CD4-positive, alpha-beta T cell treated with Interleukin-2 at 100 ng/mL for 4 hours (primary cell): ENCODE data around the gene ADAM11.
"Not testable (repeated sequence)": the region's sequence is repeated elsewhere in the genome, so short reads cannot be mapped to it uniquely, and the experiment has no call there.

Experiments
- DNase-seq: peaks from one replicate; pipeline ENCODE4 v3.0.0-alpha.2; 2020; ENCODE audit warnings: low spot score

ADAM11 gene

DNA sequence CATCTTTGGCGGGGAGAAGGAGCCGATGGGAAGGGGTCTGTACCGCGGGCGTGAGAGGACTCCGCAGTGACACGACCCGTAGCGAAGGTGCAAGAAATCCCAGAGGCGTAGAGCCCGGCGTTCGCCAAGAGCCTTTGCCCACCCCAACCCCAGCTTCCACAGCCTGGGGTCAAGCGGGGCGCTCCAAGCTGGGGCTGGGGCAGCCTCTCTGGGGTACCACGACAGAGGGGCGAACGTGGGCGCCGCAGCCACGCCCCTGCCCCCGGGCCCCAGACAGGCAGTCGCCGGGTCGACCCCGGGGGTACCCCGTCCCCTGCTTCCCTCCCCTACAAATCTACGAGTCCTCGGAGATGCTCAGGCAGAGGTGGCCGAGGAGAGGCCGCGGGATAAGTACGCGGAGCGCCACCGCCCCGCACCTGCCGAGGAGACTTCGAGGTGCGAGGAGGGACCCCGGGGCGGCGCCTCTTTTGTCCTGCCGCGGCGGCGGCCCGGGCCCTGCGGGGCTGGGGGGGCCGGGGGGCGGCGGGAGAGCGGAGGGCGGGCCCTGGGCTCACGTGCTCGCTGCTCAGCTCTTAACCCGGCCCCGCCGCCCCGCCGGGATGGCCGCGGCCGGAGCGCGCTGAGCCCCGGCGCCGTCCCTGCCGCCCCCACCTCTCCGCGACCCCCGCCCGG, at the start of gene ADAM11:
ADAM11 (plus strand) TSS at position 575 of the 672 bp plus-strand sequence. CDS start 212 bp downstream, outside the sequence.
- no peak for DNase-seq

GRCh38 chr17:44719444-44719843, 39.3 kb upstream of the ADAM11 start:
- no peak for DNase-seq

GRCh38 chr17:44722254-44722653, 36.5 kb upstream of the ADAM11 start:
- DNase-seq, result no peak

DNA sequence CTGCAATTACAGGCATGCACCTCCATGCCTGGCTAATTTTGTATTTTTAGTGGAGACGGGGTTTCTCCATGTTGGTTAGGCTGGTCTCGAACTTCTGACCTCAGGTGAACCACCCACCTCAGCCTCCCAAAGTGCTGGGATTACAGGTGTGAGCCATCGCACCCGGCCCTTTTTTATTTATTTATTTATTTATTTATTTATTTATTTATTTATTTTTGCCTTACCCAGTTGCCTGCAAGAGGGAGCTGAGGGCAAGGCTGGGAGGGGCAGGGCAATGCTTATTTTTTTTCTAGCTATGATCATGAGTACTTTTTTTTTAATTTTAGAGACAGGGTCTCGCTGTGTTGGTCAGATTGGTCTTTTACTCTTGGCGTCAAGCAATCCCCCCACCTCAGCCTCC, 32.7 kb upstream of the ADAM11 start:
- not testable (repeated sequence) for DNase-seq

- DNase-seq, result no peak
These were observed 25.0 kb upstream of the ADAM11 start for GRCh38 chr17:44733753-44734152.

GRCh38 chr17:44734272-44734671, 24.5 kb upstream of the ADAM11 start:
- no peak for DNase-seq

DNA sequence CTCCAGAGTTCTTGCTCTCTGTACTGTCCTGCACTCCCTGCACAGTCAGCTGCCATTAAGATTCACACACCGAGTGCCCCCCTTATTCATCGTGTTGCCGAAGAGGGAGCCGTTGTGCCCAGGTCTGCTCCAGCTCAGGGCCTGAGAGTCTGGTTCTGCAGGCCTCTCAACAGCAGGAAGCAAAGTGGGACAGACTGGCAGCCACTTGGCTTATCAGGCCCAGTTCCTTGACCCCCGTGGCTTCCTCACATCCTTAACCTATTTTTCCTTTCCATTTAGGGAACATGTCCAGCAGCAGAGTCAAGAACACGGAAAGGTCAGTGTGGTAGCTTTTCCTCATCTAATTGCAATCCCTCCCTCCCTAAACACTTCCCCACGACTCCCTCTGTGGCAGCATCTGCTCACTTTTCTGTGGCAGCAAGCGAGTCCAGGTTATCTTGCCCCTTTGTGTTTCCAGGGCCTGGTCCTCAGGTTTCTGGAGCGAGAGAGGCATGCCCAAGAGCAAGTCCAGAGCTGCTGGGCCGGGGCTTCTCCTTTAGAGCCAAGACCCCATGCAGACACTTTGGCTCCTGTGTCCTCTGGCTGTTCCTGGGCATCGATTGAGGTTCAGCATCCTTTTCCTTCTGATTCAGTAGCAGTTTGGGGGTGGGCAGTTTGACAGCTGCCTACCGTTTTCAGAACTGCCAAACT, 22.1 kb upstream of the ADAM11 start:
- no peak for DNase-seq

GRCh38 chr17:44738214-44738906, 20.4 kb upstream of the ADAM11 start:
- DNase-seq, result no peak

DNA sequence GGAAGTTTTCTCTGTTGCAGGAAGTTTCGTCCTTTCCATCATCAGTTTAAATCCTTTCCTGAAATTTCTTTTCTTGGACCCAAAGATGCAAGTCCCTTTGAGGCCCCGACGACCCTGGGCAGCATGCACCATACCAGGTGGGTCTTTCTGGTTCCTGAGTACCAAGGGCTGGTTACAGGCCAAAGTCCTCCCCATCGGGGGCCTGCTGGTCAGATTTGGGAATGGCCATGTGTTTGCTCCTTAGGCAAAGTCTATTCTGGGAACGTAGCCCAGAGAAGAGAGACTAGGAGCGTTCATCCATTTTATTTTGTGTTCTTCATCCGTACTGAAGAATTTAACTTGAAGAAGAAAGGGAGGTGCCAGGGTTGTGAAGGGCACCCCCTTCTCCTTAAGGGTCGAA, 17.5 kb upstream of the ADAM11 start:
- DNase-seq, result no peak

GRCh38 chr17:44745301-44745700, 13.5 kb upstream of the ADAM11 start:
- DNase-seq, result no peak

DNA sequence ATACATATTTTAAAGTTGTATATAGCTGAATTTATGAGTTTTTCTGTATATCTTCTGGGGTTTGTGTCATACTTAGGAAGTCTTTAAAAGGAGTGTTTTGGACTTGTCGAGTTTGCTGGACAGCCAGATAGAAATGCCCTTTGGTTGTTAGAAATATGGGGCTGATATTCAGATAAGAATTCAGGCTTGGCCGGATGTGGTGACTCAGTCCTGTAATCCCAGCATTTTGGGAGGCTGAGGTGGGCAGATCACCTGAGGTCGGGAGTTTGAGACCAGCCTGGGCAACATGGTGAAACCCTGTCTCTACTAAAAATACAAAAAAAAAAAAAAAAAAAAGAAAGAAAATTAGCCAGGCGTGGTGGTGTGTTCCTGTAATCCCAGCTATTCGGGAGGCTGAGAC, 13.1 kb upstream of the ADAM11 start:
- DNase-seq, result not testable (repeated sequence)

DNA sequence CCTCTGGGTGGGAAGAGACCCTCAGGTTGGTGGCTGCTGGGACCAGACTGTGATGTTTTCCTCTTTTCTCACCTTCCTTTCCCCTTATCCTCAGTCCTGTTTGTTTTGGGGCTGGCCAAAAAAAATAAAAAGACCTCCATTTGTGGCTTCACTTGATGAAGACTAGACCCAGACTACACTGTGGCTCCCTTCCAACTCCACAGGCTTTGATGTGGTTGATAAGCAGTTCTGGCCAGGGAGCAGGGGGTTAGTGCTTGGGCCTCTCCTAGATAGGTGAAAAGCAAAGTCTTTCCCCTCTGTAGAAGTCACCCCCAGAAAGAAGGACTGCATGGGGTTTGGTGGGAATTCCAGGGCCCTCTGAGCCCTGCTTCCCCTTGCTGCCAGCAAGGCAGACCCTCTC, 11.2 kb upstream of the ADAM11 start:
- no peak for DNase-seq

DNA sequence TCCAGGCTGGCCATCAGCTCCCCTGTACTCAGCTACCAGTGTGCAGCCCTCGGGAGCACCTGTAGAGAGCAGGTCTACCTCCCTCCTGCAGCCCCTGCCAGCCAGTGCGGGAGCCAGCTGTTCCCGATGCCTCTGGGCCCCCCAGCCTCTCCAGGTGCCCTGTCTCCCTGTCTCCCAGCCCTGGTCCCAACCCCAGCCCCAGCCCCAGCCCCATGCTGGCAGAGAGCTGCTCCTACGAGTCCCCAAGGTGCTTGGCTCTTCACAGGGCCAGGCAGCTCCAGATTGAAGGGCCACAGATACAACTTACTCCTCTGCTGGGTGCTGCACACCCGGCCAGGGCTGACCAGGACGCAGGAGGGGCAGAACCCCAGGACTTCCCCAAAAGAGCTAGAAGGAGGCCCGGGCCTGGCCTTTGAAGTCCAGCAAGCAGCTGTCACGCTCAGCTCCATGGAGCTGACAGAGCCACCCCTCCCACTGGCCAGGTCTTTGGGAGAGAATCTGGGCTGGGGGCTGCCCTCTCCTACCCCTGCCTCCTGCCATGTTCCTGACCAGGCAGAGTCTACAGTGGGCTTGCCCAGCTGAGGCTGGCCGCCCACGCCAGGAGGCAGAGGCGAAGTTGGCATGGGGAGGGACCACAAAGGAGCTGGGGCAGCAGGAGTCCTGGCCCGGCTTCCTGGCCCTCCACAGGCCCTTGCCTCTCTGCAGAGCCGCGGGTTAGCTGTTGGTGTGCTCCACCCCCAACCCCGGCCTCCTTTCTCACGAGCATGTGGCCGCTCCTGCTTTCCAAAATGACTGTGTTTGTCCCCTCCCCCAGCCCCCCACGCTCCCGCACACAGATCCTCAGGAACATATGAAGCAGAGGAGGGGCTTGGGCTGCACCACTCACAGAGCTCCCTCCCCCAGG, 9.5 kb upstream of the ADAM11 start:
- DNase-seq, result no peak

GRCh38 chr17:44749980-44750318, 8.8 kb upstream of the ADAM11 start:
- no peak for DNase-seq

GRCh38 chr17:44751331-44751730, 7.5 kb upstream of the ADAM11 start:
- DNase-seq, result no peak

- DNase-seq, result no peak
These were observed 7.0 kb upstream of the ADAM11 start for GRCh38 chr17:44751806-44752205.

DNA sequence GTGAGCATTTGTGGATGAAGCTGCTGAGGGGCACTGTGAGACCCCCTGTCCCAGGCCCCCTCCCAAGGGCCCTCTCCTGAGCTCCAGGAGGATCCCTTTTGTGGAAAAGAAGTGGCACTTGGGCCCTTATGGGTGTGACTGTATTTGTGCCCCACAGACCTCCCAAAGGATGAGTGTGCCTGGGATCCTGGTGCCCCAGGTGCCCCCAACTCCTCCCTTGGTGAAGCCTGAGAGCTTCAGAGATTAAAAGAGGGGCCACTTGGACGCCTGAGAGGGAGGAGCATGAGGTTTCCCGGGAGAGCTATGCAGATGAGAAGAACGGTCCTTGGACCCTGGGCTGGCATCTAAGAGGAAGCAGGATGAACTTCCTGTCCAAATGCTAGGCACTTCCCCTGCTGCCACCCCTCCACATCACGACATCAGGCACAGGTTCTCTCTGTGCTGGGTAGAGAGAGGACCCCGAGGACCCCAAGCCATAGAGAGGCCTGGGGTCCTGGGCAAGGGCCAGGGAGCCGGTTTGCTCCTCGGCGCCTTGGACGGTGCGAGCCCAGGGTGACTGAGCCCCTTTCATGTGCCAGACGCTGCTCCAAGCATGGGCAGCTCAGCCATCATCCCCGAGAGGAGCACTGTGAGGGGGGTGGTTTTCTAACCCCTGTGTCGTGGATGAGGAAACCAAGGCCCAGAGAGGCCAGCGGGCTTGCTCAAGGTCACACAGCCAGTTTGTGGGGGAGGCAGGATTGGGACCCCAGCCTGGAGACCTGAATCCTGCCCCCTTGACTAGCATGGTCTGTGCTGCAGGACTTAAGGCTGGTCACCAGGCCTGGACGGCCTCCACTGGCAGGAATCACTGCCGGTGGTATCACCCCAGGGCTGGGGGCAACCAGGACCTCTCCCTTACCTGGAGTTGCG, 5.6 kb upstream of the ADAM11 start:
- DNase-seq, result no peak

DNA sequence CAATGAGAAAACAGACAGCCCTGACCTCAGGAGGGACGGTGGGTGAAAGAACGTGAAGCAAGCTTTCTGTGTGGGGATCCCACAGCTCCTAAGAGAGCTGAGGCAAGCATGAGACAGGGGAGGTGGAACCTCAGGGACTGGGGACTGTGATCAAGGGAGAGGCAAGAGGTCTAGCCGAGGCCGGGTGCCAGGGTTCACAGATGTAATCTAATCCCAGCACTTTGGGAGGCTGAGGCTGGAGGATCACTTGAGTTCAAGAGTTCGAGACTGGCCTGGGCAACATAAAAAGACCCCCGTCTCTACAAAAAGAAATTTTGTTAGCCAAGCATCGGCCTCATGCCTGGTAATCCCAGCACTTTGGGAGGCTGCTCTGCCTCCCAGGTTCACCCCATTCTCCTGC, 4.5 kb upstream of the ADAM11 start:
- DNase-seq, result no peak

GRCh38 chr17:44755180-44755579, 3.6 kb upstream of the ADAM11 start:
- DNase-seq, result not testable (repeated sequence)

GRCh38 chr17:44757045-44757917, 1.5 kb upstream of the ADAM11 start:
- DNase-seq, result no peak
